Bone marrow (tissue), 2 donors: Measurements from ENCODE around the gene SERPINF2.
"Not testable (repeated sequence)": the region's sequence is repeated elsewhere in the genome, so short reads cannot be mapped to it uniquely, and the experiment has no call there.

Experiments used
- DNase-seq, 2 donors: peaks; one replicate each; lab custom pipeline; 2025; lab: John Stamatoyannopoulos, UW

SERPINF2 gene

GRCh38 chr17:1735418-1735817 is 7.3 kb upstream of the SERPINF2 start:
- no peak for DNase-seq

GRCh38 chr17:1735834-1736347 is 6.8 kb upstream of the SERPINF2 start:
- DNase-seq = no peak

- peak in 1 of 2 donors; percentile 66 for DNase-seq
Measured at GRCh38 chr17:1736348-1737281, 6.1 kb upstream of the SERPINF2 start.

- DNase-seq = no peak
Measured at GRCh38 chr17:1737531-1738291, 5.0 kb upstream of the SERPINF2 start.

GRCh38 chr17:1741899-1742298 is 772 bp upstream of the SERPINF2 start:
- DNase-seq = not testable (repeated sequence)

- DNase-seq = no peak
Measured at GRCh38 chr17:1743088-1743439, 393 bp downstream of the SERPINF2 start.

- no peak for DNase-seq
Measured at GRCh38 chr17:1744551-1745512, 2.2 kb downstream of the SERPINF2 start.

GRCh38 chr17:1745513-1746020 is 2.9 kb downstream of the SERPINF2 start:
- DNase-seq = no peak

GRCh38 chr17:1746975-1747543 is 4.4 kb downstream of the SERPINF2 start:
- DNase-seq = no peak

- DNase-seq = no peak
Measured at GRCh38 chr17:1750628-1751027, 8.0 kb downstream of the SERPINF2 start.

- DNase-seq = peak; percentile 20 to 75
Measured at GRCh38 chr17:1752425-1753262, 10.0 kb downstream of the SERPINF2 start.

GRCh38 chr17:1753767-1754429 is 11.2 kb downstream of the SERPINF2 start:
- DNase-seq = no peak

- no peak for DNase-seq
Measured at GRCh38 chr17:1754430-1755112, 11.9 kb downstream of the SERPINF2 start.

GRCh38 chr17:1755252-1755826 is 12.7 kb downstream of the SERPINF2 start:
- no peak for DNase-seq

- no peak for DNase-seq
Measured at GRCh38 chr17:1755827-1756262, 13.2 kb downstream of the SERPINF2 start.

GRCh38 chr17:1758807-1759206 is 16.1 kb downstream of the SERPINF2 start:
- DNase-seq = peak in 1 of 2 donors; percentile 45

- DNase-seq = no peak
Measured at GRCh38 chr17:1759529-1759928, 16.9 kb downstream of the SERPINF2 start.

- no peak for DNase-seq
Measured at GRCh38 chr17:1762233-1762900, 19.7 kb downstream of the SERPINF2 start.
